ENCODE measurements around the gene VWA2.

The VWA2 gene

GRCh38 chr10:114300036-114300645 is 61.1 kb downstream of the VWA2 start:
- DNase-seq, result no peak

- no peak for DNase-seq
These were observed 62.1 kb downstream of the VWA2 start for GRCh38 chr10:114301177-114301576.

- no peak for DNase-seq
These were observed 63.1 kb downstream of the VWA2 start for GRCh38 chr10:114301951-114302710.

- no peak for DNase-seq
These were observed 64.5 kb downstream of the VWA2 start for GRCh38 chr10:114303556-114303955.

- DNase-seq, result peak; percentile 77
These were observed 65.0 kb downstream of the VWA2 start for GRCh38 chr10:114304017-114304570.

GRCh38 chr10:114304571-114305421 is 65.7 kb downstream of the VWA2 start:
- peak; percentile 60 for DNase-seq

- no peak for DNase-seq
These were observed 66.5 kb downstream of the VWA2 start for GRCh38 chr10:114305521-114305925.

GRCh38 chr10:114306116-114306973 is 67.3 kb downstream of the VWA2 start:
- no peak for DNase-seq

GRCh38 chr10:114307731-114308130 is 68.7 kb downstream of the VWA2 start:
- DNase-seq, result no peak

- no peak for DNase-seq
These were observed 69.7 kb downstream of the VWA2 start for GRCh38 chr10:114308531-114309363.

GRCh38 chr10:114309364-114309651 is 70.3 kb downstream of the VWA2 start:
- DNase-seq, result no peak

GRCh38 chr10:114310346-114310745 is 71.3 kb downstream of the VWA2 start:
- no peak for DNase-seq

GRCh38 chr10:114311023-114311422 is 72.0 kb downstream of the VWA2 start:
- DNase-seq, result no peak

GRCh38 chr10:114311496-114312209 is 72.6 kb downstream of the VWA2 start:
- DNase-seq, result no peak

- DNase-seq, result no peak
These were observed 74.1 kb downstream of the VWA2 start for GRCh38 chr10:114313139-114313538.

GRCh38 chr10:114313866-114314265 is 74.8 kb downstream of the VWA2 start:
- no peak for DNase-seq

- DNase-seq, result no peak
These were observed 76.7 kb downstream of the VWA2 start for GRCh38 chr10:114315566-114316420.

- no peak for DNase-seq
These were observed 77.7 kb downstream of the VWA2 start for GRCh38 chr10:114316744-114317143.

GRCh38 chr10:114319406-114320248 is 80.6 kb downstream of the VWA2 start:
- no peak for DNase-seq

All from CD4-positive, alpha-beta T cell treated with Interleukin-10 for 1 hour (primary cell).